HG03097 (cell line): ENCODE measurements around the gene NEMP1.
A peak's percentile ranks its signal among the peaks of the same experiment; 100 is the strongest.
"Not testable (repeated sequence)": the region's sequence is repeated elsewhere in the genome, so short reads cannot be mapped to it uniquely, and the experiment has no call there.

ENCODE experiments used
- ATAC-seq: cut with Tn5 transposase; IDR thresholded peaks from one replicate; pipeline ENCODE4 v1.9.1; 2021; ENCODE audit not compliant: unreplicated experiment, low FRiP score

The NEMP1 gene

GRCh38 chr12:57092876-57093414 is 14.4 kb upstream of the NEMP1 start:
- no peak for ATAC-seq

GRCh38 chr12:57092529-57092862 is 13.9 kb upstream of the NEMP1 start:
- ATAC-seq = no peak

- no peak for ATAC-seq
These were observed 13.3 kb upstream of the NEMP1 start for GRCh38 chr12:57091638-57092528.

GRCh38 chr12:57090924-57091637 is 12.5 kb upstream of the NEMP1 start:
- no peak for ATAC-seq

- ATAC-seq = no peak
These were observed 11.9 kb upstream of the NEMP1 start for GRCh38 chr12:57090490-57090889.

- ATAC-seq = no peak
These were observed 11.0 kb upstream of the NEMP1 start for GRCh38 chr12:57089271-57090245.

GRCh38 chr12:57088354-57089270 is 10.0 kb upstream of the NEMP1 start, which contains the start of gene NAB2:
Gene NAB2, plus strand, starts transcription at chr12:57089114. Its CDS starts 158 bp downstream, at chr12:57089272.
- ATAC-seq = peak; percentile 56

- ATAC-seq = peak; percentile 22
These were observed 9.2 kb upstream of the NEMP1 start for GRCh38 chr12:57087691-57088353.

- peak; percentile 23 for ATAC-seq
These were observed 8.6 kb upstream of the NEMP1 start for GRCh38 chr12:57087010-57087690.

GRCh38 chr12:57086493-57087009 is 8.0 kb upstream of the NEMP1 start:
- ATAC-seq = no peak

GRCh38 chr12:57085999-57086492 is 7.5 kb upstream of the NEMP1 start:
- no peak for ATAC-seq

GRCh38 chr12:57080855-57081254 is 2.3 kb upstream of the NEMP1 start:
- ATAC-seq = no peak

GRCh38 chr12:57079821-57080220 is 1.2 kb upstream of the NEMP1 start:
- ATAC-seq = no peak

- ATAC-seq = not testable (repeated sequence)
These were observed 4.8 kb downstream of the NEMP1 start for GRCh38 chr12:57073566-57074450.

GRCh38 chr12:57072661-57073060 is 5.9 kb downstream of the NEMP1 start:
- ATAC-seq = no peak

- peak; percentile 78 for ATAC-seq
These were observed 9.1 kb downstream of the NEMP1 start for GRCh38 chr12:57069523-57069922.

GRCh38 chr12:57066245-57066644 is 12.3 kb downstream of the NEMP1 start:
- no peak for ATAC-seq
